ENCODE data around the gene TMEM98.

The TMEM98 gene

GRCh38 chr17:32936186-32936893 lies 8.4 kb downstream of the TMEM98 start:
- H3K4me2 ChIP-seq (ENCODE audit: low read depth, low read length), result peak overlapping the region; percentile 95
- H3K9me2 ChIP-seq (replicated peaks; ENCODE audit: insufficient read depth, low read length), result no peaks in the 10 kb centered on the region
- H3K9ac ChIP-seq (ENCODE audit: low read length), result peak overlapping the region; percentile 62; the same call in 1 of the 2 replicates
- H3K9me3 ChIP-seq (replicated peaks; ENCODE audit: insufficient read depth, low read length), result no peaks in the 10 kb centered on the region
- H3K27me3 ChIP-seq (replicated peaks; ENCODE audit: insufficient read depth, low read length), result no peaks in the 10 kb centered on the region
- no peak overlapping the region for H3K27ac ChIP-seq (ENCODE audit: low read length)
- H3K4me3 ChIP-seq (ENCODE audit: low read length), result peak overlapping the region; percentile 55
- H3K4me1 ChIP-seq (ENCODE audit: low read length), result peaks cover 14% of the 10 kb centered on the region
- TF ChIP-seq EZH2phosphoT487 (IDR thresholded peaks at IDR 0.05; ENCODE audit: low read length), result no peak
- TF ChIP-seq EZH2 (optimal IDR thresholded peaks at IDR 0.05; ENCODE audit: low read depth, low read length), result no peak
- no peak for TF ChIP-seq CTCF (IDR thresholded peaks at IDR 0.05; ENCODE audit: low read length)
- H3K79me2 ChIP-seq (ENCODE audit: low read length), result no peaks in the 10 kb centered on the region
- H3K36me3 ChIP-seq (replicated peaks; ENCODE audit: insufficient read depth, low read length), result no peaks in the 10 kb centered on the region
- DNase-seq, result no peak
- H4K20me1 ChIP-seq (ENCODE audit: insufficient read depth, low read length), result no peaks in the 10 kb centered on the region
- peak overlapping the region; percentile 97 for H2AFZ ChIP-seq (ENCODE audit: low read length)
- H3F3A ChIP-seq (ENCODE audit: insufficient read depth, low read length), result no peaks in the 10 kb centered on the region

GRCh38 chr17:32936894-32937500 lies 9.0 kb downstream of the TMEM98 start:
- TF ChIP-seq EZH2 (optimal IDR thresholded peaks at IDR 0.05; ENCODE audit: low read depth, low read length) (no peak), CTCF (IDR thresholded peaks at IDR 0.05; ENCODE audit: low read length) (peak; percentile 94), EZH2phosphoT487 (IDR thresholded peaks at IDR 0.05; ENCODE audit: low read length) (no peak)
- no peaks in the 10 kb centered on the region for H3F3A ChIP-seq (ENCODE audit: insufficient read depth, low read length)
- H3K9me3 ChIP-seq (replicated peaks; ENCODE audit: insufficient read depth, low read length), result no peaks in the 10 kb centered on the region
- peak overlapping the region; percentile 55 for H3K4me3 ChIP-seq (ENCODE audit: low read length)
- H2AFZ ChIP-seq (ENCODE audit: low read length), result peak overlapping the region; percentile 97
- H3K27ac ChIP-seq (ENCODE audit: low read length), result no peak overlapping the region
- H3K9me2 ChIP-seq (replicated peaks; ENCODE audit: insufficient read depth, low read length), result no peaks in the 10 kb centered on the region
- peak; percentile 70 for DNase-seq
- H3K36me3 ChIP-seq (replicated peaks; ENCODE audit: insufficient read depth, low read length), result no peaks in the 10 kb centered on the region
- no peaks in the 10 kb centered on the region for H3K27me3 ChIP-seq (replicated peaks; ENCODE audit: insufficient read depth, low read length)
- no peaks in the 10 kb centered on the region for H3K79me2 ChIP-seq (ENCODE audit: low read length)
- peak overlapping the region; percentile 62 for H3K9ac ChIP-seq (ENCODE audit: low read length)
- H3K4me2 ChIP-seq (ENCODE audit: low read depth, low read length), result peak overlapping the region; percentile 95
- H4K20me1 ChIP-seq (ENCODE audit: insufficient read depth, low read length), result no peaks in the 10 kb centered on the region
- H3K4me1 ChIP-seq (ENCODE audit: low read length), result peaks cover 14% of the 10 kb centered on the region

- H3K9ac ChIP-seq (ENCODE audit: low read length), result peak overlapping the region; percentile 0; the same call in 1 of the 2 replicates
- H3K4me1 ChIP-seq (ENCODE audit: low read length), result peaks cover 14% of the 10 kb centered on the region
- TF ChIP-seq EZH2 (optimal IDR thresholded peaks at IDR 0.05; ENCODE audit: low read depth, low read length) (no peak), EZH2phosphoT487 (IDR thresholded peaks at IDR 0.05; ENCODE audit: low read length) (no peak), CTCF (IDR thresholded peaks at IDR 0.05; ENCODE audit: low read length) (peak; percentile 37)
- H3K9me2 ChIP-seq (replicated peaks; ENCODE audit: insufficient read depth, low read length), result no peaks in the 10 kb centered on the region
- peak; percentile 58 for DNase-seq
- H2AFZ ChIP-seq (ENCODE audit: low read length), result no peak overlapping the region; the same call in 1 of the 2 replicates
- no peak overlapping the region for H3K4me3 ChIP-seq (ENCODE audit: low read length)
- H3K79me2 ChIP-seq (ENCODE audit: low read length), result no peaks in the 10 kb centered on the region
- peak overlapping the region; percentile 20; the same call in 1 of the 2 replicates for H3K27ac ChIP-seq (ENCODE audit: low read length)
- no peaks in the 10 kb centered on the region for H3F3A ChIP-seq (ENCODE audit: insufficient read depth, low read length)
- no peaks in the 10 kb centered on the region for H4K20me1 ChIP-seq (ENCODE audit: insufficient read depth, low read length)
- H3K4me2 ChIP-seq (ENCODE audit: low read depth, low read length), result peak overlapping the region; percentile 30; the same call in 1 of the 2 replicates
- H3K9me3 ChIP-seq (replicated peaks; ENCODE audit: insufficient read depth, low read length), result no peaks in the 10 kb centered on the region
- H3K27me3 ChIP-seq (replicated peaks; ENCODE audit: insufficient read depth, low read length), result no peaks in the 10 kb centered on the region
- H3K36me3 ChIP-seq (replicated peaks; ENCODE audit: insufficient read depth, low read length), result no peaks in the 10 kb centered on the region
Observed at GRCh38 chr17:32940706-32941390, 12.9 kb downstream of the TMEM98 start.
